NB4 (cell line): ENCODE results near the gene PTGES3.
"Not testable (repeated sequence)": the region's sequence is repeated elsewhere in the genome, so short reads cannot be mapped to it uniquely, and the experiment has no call there.

ENCODE experiments used
- DNase-seq: peaks from one replicate; pipeline ENCODE4 v3.0.0; 2010; ENCODE audit warnings: low read depth
- H3K4me3 ChIP-seq: one replicate; pipeline ENCODE4 v1.5.1; 2011; ENCODE audit warnings: mild to moderate bottlenecking, low read depth, low read length, moderate library complexity
- CTCF ChIP-seq: IDR thresholded peaks from one replicate; pipeline ENCODE4 v1.5.1; 2012; ENCODE audit warnings: low read depth, low read length
- MAX ChIP-seq: IDR thresholded peaks from 2 replicates; pipeline ENCODE4 v1.6.1; 2011; ENCODE audit warnings: low read depth, low read length
- MYC ChIP-seq: IDR thresholded peaks from 2 replicates; pipeline ENCODE4 v1.6.1; 2011; ENCODE audit warnings: low read depth, low read length
- POLR2A ChIP-seq: IDR thresholded peaks from 2 replicates; pipeline ENCODE4 v1.6.1; 2011; ENCODE audit warnings: mild to moderate bottlenecking; ENCODE audit not compliant: insufficient read length; ENCODE audit errors: extremely low read depth

Gene PTGES3

GRCh38 chr12:56658921-56659320, 29.2 kb downstream of the PTGES3 start:
- no peak overlapping the region for H3K4me3 ChIP-seq
- peak; percentile 64 for DNase-seq
- TF ChIP-seq POLR2A: no peak
- TF ChIP-seq MYC: no peak
- 0 out of 2 replicates have a peak, but pooled peaks have one; percentile 15 for TF ChIP-seq MAX
- TF ChIP-seq CTCF: no peak

GRCh38 chr12:56657416-56658379, 30.4 kb downstream of the PTGES3 start:
- H3K4me3 ChIP-seq: no peak overlapping the region
- no peak for DNase-seq
- TF ChIP-seq CTCF: no peak
- no peak for TF ChIP-seq POLR2A
- no peak for TF ChIP-seq MAX
- no peak for TF ChIP-seq MYC

- DNase-seq: not testable (repeated sequence)
These were observed 34.3 kb downstream of the PTGES3 start for GRCh38 chr12:56653781-56654180.

GRCh38 chr12:56648023-56648422, 40.1 kb downstream of the PTGES3 start:
- not testable (repeated sequence) for DNase-seq, H3K4me3 ChIP-seq

More at GRCh38 chr12:56653781-56654180, 34.3 kb downstream of the PTGES3 start:
- not testable (repeated sequence) for H3K4me3 ChIP-seq

- peak; percentile 100 for DNase-seq
- TF ChIP-seq MAX (peak; percentile 78), CTCF (no peak), POLR2A (peak; percentile 99), MYC (peak; percentile 90)
- H3K4me3 ChIP-seq: peak within 1 kb of the TSS; percentile 99
These were observed 42.2 kb downstream of the PTGES3 start, which contains the start of gene ATP5F1B for GRCh38 chr12:56645717-56646446. ATP5F1B (minus strand) TSS chr12:56645984; CDS start chr12:56645963, 21 bp downstream.

- peak; percentile 50 for DNase-seq
- TF ChIP-seq MAX: no peak
- no peak for TF ChIP-seq CTCF
- TF ChIP-seq POLR2A: no peak
- no peak for TF ChIP-seq MYC
- peak overlapping the region; percentile 99 for H3K4me3 ChIP-seq
These were observed 42.8 kb downstream of the PTGES3 start for GRCh38 chr12:56645201-56645716.
